Activated CD4-positive, CD25-positive, alpha-beta regulatory T cell (primary cell): ENCODE measurements around the gene SIRPB2.
"Not testable (repeated sequence)": the region's sequence is repeated elsewhere in the genome, so short reads cannot be mapped to it uniquely, and the experiment has no call there.

Experiments
- DNase-seq, 4 experiments: peaks; one replicate each; lab custom pipeline; 2025; lab: John Stamatoyannopoulos, UW

SIRPB2 gene

DNA sequence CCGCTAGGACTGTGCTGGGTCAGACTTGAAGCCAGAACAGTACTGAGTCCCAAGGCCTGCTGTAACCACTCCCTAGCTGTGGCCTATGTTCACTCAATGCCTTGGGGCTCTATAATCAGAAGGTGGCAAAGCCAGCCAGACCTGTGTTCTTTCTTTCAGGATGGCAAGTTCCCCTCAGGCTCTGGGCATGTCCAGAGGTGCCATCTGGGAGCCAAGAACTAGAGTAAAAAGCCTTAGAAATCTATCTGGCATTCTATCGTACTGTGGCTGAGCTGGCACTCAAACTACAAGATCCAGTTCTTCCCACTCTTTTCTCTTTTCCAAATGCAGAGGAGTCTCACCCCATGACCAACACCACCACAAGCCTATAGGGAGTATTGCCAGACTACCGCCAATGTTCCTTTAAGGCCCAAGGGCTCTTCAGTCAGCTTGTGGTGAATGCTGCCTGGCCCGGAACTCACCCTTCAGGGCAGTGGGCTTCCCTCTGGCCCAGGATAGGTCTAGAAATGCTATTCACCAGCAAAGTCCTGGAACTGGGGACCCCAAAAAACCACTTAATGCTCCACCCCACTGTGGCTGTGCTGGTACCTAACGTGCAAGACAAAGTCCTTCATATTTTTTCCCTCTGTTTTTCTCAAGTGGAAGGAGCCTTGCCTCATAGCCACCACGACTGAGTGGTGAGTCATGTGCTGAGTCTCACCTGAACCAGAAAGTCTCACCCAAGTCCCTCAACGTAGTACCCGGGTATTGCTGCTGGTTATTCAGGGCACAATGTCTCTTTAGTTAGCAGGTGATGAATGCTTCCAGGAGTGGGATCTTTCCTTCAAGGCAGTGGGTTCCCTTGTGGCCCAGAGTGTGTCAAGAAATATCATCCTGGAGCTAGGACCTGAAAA is 8.6 kb upstream of the SIRPB2 start:
- no peak for DNase-seq

DNA sequence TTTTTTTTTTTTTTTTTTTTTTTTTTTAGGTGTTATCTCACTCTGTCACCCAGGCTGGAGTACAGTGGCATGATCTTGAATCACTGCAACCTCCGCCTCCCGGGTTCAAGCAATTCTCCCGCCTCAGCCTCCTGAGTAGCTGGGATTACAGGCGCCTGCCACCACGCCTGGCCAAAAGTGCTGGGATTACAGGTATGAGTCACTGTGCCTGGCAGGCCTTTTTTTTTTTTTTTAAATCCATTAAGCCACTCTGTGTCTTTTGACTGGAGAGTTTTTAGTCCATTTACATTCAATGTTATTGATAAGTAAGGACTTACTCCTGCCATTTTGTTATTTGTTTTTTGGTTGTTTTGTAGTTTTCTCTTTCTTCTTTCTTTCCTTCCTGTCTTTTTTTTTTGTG is 6.2 kb upstream of the SIRPB2 start:
- not testable (repeated sequence) for DNase-seq

DNA sequence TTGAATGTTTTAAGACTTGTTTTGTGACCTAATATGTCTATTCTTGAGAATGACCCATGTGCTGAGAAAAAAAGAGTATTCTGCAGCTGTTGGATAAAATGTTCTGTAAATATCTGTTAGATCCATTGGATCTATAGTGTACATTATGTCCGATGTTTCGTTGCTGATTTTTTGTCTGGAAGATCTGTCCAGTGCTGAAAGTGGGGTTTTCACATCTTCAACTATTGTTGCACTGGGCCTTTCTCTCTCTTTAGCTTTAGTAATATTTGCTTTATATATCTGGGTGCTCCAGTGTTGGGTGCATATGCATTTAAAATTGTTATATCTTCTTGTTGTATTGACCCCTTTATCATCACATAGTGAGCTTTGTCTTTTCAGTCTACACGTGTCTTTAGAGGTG is 5.7 kb upstream of the SIRPB2 start:
- DNase-seq = no peak

DNA sequence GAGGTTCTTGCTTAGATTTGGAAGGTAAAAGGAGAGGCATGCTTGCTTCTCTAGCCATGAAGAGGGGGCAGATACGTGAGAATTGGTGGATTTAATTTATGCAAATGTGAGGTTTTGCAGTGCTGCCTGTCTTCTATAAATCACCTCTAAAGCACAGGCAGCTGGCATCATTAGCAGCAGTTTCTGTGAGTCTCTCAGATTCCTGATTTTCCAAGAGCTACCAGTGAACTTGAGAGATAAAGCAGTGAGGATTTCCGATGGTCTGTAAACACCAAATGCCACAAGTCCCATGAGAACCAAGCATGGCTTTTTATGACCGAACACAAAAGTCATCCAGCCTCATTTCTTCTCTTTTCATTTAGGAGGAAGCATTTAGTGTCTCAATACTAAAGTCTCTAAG is 3.2 kb upstream of the SIRPB2 start:
- no peak for DNase-seq

DNA sequence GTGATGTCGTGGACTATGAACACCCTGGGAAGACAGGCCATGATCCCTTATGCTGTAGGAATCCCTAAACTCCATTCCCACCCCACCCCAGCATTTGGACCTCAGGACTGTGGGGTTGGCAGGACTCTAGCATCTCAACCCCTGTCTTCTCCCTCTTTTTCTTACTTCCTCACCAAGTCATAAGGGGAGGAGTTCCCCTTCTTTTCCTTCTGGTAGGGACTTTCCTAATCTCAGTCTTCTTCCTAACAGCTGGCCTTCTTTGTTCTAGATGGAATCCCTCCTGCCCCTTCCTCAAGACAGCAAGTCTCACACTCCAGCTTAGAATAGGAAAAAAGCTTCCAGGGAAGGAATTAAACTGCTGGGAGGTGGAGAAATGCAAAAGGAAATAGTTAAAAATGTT is 2.3 kb upstream of the SIRPB2 start:
- DNase-seq = no peak

DNA sequence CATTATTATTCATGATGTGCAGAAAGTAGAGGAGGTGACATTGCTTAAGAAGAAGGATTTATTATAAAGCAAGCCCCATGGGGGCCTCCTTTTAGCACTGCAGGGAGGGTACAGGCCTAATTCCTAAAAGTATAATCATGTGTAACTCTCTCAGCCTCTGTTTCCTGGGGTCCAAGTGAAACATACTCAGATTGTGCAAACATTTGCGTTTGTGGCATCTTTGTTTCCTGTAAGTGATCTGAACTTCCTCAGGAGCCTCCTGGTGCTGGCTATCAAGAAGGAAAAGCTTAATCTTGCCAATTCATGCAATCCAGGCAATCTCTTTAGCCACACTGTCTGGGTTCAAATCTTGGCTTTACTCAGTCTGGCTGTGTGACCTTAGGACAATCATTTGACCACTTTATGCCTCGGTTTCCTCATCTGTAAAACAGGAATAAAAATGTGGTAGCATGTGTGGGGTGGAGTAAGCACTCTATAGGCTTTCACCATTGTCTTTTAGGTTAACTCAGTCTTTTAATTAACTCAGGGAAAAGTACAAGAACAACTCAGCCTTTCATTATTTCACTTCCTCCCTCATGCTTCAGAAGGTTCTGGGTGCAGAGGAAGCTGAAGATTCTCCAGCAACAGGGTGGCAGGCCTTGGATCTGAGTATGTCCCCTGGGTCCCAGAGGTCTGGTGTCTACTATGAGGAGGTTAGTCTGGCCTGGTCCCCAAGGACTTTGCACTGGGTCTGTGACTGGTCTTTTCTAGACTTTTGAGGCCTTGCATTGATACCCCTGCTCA is 831 bp upstream of the SIRPB2 start:
- DNase-seq = no peak

DNA sequence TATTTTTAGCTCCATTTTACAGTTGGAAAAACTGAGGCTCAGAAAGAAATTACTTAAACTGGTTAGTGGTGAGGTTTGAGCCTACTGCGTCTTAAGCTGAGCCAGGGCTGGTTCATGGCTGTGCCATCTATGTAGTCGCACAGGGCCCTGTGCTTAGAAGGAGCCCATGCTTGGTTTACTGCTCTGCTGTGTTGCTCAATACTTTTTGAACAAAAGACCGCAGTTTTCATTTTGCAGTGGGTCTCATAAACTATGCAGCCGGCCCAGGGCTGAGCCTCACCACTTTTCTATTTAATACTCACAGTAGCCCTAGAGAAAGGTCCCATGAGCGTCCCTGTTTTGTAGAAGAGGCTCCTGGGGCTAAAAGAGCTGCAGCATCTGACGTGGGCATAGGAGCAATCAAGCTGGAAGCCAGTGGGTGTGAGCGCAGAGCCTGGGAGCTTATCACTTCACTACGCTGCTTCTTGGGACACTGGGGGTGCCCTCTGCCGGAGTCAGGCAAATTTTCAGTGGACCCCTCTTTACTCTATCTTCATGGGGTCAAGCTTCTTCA is 501 bp downstream of the SIRPB2 start:
- DNase-seq = no peak

DNA sequence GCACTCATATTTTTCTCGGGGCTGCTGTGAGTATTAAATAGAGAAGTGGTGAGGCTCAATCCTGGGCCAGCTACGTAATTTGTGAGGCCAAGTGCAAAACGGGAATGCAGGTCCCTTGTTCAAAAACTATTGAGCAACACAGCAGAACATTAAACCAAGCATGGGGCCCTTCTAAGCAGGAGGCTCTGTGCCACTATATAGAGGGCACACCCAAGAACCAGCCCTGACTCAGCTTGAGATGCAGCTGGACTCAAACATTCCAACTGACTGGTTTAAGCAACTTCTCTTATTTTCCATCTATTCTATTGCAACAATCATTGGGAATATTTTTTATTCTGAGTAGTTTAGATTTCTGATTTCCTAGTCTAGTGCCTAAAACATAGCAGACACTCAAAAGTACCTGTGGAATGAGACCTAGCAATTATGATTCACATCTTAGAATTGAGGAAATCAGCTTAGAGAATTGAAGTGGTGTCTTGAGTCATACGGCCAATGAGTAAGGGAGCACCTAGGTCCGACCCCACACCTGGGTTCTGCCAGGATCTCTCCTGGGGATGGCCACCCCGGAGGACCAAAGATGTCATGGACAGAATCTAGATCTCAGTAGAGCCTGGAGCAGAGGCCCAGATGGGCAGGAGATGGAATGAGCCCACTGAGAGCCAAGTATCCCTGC is 1.3 kb downstream of the SIRPB2 start:
- DNase-seq = no peak

DNA sequence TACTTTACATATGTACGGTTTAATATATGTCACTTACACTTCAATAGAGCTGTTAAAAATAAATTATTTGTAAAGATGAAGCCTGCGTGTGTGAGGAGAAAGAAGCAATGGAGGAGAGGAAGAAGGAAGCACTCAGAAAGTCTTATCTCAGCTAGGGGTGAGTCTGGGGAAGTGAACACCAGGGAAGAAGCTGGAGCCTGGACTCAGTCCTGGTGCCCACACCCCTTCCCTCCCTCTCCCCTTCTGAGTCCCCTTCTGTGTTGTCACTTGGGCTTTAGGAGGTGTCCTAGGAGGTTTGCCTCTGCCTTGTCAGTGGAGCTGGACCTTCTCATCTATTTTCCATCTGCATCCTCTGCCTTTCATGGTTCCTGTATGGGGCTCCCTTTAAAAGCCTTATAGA is 1.9 kb downstream of the SIRPB2 start:
- no peak for DNase-seq

DNA sequence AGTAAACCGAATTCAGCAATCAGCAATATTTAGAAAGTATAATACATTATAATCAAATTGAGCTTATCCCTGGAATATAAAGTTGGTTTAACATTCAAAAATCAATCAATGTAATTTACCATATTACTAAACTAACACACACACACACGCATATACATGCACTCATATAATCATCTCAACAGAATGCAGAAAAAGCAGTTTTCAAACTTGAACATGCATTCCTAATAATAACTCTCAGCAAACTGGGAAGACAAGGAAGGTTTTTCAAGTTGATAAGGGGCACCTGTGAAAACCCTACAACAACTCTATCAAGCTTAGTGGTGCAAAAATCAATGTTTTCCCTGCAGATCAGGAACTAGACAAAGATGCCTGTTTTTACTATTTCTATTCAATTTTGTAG is 4.7 kb downstream of the SIRPB2 start:
- no peak for DNase-seq

DNA sequence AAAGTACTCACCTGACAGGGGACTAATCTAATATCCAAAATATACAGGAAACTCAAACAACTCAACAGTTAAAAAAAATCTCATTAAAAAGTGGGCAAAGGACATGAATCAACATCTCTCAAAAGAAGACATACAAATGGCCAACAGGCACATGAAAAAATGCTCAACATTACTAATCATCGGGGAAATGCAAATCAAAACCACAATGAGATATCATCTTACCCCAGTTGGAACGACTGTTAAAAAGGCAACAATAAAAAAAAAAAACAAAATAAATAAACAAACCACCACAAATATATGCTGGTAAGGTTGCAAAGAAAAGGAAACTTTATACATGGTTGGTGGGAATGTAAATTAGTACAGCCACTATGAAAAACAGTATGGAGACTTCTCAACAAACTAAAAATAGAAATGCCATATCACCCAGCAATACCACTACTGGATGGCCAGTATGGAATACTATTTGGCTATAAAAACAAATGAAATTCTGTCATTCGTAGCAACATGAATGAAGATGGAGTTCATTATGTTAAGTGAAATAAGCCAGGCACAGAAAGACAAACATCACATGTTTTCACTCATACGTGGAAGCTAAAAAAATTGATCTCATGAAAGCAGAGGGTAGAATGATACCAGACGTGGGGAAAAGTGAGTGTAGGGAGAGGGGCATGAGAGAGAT is 6.6 kb downstream of the SIRPB2 start:
- DNase-seq = no peak

DNA sequence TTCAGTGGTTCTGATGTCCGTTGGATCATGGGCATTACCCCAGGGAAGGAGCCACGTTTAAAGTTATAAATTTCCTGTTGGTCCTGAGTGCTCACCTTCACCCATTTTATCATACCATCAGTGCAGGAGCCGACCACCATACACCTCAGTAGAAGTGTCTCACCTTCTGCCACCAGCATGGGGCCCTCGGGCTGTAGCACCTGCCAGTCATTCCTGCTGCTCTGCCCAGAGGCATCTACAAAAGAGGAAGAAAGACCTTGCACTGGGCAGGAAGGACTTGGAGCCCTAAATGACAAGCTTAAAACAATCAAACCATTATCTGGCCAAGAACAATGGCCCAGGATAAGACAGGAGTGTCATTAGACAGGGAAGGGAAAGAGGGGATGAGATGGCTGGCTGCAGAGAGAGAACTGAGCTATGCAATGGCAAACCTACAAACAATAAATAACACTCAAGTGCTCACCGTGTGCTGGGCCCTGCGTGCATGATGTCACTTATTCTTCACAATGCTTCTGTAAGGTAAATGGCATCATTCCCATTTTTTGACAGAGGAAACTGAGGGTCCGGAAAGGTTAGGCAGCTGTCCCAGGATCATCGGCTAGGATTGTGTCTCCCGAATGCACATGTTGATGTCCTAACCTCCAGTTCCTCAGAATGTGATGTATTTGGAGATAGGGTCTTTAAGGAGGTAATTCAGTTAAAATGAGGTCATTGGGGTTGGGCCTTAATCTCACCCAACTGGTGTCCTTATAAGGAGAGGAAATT is 11.2 kb downstream of the SIRPB2 start:
- DNase-seq = no peak

DNA sequence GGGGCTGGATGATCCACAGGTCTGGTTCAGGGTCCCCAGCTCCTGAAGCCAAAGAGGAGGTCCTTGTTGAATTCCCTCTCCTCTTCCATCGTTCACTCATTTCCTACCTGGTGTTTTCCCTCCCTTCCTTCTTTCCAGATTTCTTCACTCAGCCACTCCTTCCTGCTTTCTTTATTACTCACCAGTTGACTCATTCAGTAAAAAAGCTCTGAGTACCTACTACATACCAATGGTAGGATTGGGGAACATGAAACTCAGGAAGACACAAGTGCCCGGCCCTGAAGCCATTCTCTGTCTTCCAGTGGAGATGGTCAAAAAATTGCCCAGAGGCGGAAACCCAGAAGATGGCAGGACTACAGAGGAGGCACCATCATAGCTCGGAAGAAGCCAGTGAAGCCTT is 12.7 kb downstream of the SIRPB2 start:
- DNase-seq = no peak

DNA sequence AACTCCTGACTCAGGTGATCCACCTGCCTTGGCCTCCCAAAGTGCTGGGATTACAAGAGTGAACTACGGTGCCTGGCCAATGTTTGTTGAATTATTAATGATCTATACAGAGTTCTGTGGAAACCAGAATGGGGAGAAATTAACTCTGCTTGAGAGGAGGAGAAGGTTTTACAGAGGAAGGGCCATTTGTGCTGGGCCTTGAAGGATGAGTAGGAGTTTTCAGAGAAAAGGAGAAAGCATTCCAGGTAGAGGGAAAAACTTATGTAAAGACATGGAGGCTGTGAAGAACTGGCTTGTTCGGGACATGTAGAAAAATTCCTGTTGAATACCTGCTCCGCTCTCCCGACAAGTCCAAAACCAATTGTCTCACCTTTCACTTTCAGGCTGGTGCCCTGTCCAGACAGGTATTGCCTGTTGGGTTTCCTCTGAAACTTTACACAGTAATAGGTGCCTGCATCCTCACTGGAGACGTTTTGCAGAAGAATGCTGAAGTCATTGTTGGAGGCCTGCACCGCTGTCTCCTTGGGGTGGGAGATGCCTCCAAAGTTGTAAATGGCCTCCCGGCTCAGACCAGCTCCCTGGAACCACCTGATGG is 13.2 kb downstream of the SIRPB2 start:
- DNase-seq = no peak

DNA sequence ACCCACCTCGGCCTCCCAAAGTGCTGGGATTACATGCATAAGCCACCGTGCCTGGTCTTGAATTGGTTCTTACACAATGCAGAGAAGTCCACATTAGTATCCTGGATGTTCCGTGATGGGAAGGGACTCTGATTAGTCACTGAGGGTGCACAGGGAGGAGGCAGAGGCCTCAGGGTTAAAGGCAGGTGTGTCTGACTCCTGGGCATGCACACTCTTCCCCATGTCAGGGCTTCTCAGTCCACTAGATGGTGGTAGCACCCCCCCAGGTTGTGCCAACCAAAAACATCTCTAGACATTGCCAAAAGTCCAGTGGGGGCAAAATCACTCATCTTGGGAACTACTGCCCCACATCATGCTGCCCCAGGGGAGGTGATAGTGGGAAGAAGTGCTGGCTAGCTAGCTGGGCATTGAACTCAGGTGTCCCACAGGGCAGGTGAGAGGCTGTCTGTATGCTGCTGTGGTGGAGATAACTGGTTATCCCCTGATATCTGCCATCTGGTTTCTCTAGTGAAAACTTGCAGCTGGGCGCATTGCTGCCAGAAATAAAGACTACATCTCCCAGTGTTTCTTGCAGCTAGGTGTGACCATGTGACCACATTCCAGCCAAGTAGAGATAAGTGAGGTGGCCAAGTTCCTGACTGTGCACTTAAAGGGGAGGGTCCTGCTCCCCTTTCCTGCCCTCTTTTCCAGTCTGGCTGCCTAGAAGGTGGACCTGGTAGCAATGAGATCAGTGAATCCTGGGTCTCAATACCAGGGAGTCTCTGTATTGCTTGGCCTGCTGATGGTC is 16.2 kb downstream of the SIRPB2 start:
- DNase-seq = no peak

DNA sequence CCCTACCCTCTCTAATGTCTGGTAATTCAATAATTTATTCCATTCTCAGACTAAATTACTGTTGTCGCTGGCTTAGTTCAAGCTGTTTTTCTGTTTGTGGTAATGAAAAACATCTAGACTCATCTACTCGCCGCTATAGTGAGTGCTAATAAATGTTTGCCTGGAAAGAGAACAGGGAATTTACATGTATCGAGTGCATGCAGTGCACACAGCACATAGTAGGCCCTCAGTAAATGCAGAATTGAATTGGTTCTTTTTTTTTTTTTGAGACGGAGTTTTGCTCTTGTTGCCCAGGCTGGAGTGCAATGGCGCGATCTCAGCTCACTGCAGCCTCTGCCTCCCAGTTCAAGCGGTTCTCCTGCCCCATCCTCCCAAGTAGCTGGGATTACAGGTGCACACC is 16.9 kb downstream of the SIRPB2 start:
- no peak for DNase-seq

DNA sequence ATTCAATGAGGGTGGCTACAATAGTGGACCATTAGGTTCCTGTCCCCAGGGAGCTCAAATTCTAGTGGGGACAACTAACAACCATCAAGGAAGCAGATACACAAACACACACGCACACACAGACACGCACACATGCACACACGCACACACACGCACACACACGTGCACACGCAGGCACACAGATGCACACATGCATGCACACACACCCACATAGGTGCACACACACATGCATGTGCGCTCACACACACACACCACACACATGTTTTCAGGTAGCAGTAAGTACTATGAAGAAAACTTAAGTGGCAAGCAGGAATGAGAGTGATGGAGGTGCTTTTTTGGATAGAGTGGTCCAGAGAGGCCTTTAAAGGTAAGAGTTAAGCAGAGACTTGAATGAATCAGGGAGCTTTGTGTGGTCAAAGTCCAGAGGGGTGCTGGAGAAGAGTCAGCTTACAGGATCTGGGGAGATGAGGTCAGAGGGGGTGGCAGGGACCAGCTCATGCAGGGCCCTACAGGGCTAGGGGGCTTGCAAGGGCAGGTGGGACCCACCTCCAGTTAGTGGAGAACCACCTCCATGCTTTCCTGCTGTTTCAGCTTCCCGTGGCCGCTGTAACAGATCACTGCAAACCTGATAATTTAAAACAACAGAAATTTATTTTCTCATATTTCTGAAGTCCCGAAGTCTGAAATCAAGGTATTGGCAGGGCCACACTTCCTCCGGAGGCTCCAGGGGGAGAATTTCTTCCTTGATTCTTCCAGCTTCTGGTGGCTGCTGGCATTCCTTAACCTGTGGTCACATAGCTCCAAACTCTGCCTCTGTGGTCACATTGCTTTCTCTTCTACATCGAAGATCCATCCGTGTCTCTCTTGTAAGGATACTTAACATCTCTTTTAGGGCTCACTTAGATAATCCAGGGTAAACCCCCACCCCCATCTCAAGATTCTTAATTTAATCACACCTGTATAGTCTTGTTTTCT is 17.7 kb downstream of the SIRPB2 start:
- DNase-seq = no peak

DNA sequence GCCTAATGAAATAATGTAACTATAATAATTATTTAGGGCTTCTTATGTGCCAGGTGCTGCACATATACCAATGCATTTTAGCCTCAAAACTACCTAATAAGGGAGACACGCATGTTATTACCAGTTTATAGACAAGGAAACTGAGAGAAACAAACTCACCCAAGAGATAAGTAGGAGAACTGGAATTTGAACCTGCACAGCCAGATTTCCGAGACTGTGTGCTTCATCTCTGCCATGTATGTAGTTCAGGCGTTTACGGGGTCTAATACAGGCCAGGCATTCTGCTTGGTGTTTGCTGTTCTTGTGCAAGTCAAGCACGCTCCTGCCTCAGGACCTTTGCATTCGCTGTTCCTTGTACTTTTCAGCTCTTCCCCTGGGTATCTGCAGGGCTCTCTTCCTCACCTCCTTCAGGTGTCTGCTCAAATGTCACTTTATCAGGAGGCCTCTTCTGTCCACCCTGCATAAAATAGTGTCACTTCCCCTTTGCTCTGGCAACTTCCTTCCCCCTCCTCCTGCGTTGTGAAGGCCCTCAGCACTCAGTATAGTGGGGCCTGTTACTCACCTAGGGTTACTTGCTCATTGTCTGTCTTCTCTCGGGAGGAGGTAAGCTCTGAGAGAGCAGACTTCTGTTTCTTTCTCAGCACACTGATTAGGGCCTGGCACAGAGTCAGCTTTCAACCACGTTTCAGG is 18.5 kb downstream of the SIRPB2 start:
- no peak for DNase-seq
